C4-2B (cell line): ENCODE data around the gene GPR137.

Experiments used
- H3K27ac ChIP-seq: fragments of 450-650 bp; 2 replicates; pipeline ENCODE4 v1.5.1; 2017
- CTCF ChIP-seq: fragments of 450-650 bp; conservative IDR thresholded peaks from 2 replicates; pipeline ENCODE4 v1.5.1; 2017; ENCODE audit warnings: mild to moderate bottlenecking
- ZFX ChIP-seq: fragments of 450-650 bp; IDR thresholded peaks from 2 replicates; pipeline ENCODE4 v1.6.1; 2017

Gene GPR137

GRCh38 chr11:64276653-64277431 lies 8.8 kb upstream of the GPR137 start:
- TF ChIP-seq CTCF: no peak
- TF ChIP-seq ZFX: no peak
- no peak overlapping the region for H3K27ac ChIP-seq

GRCh38 chr11:64278576-64279190 lies 7.0 kb upstream of the GPR137 start:
- no peak overlapping the region for H3K27ac ChIP-seq

GRCh38 chr11:64281957-64282770 lies 3.5 kb upstream of the GPR137 start:
- TF ChIP-seq CTCF (no peak), ZFX (no peak)
- H3K27ac ChIP-seq: no peak overlapping the region

More at GRCh38 chr11:64278576-64279190, 7.0 kb upstream of the GPR137 start:
- TF ChIP-seq ZFX: no peak

- H3K27ac ChIP-seq: no peak overlapping the region
- TF ChIP-seq CTCF (no peak), ZFX (no peak)
Observed at GRCh38 chr11:64283092-64283491, 2.6 kb upstream of the GPR137 start.

- TF ChIP-seq ZFX (peak; percentile 63; the same call in 1 of the 2 replicates), CTCF (no peak)
- H3K27ac ChIP-seq: peak within 1 kb of the TSS; percentile 87
Observed at GRCh38 chr11:64284048-64284961, 1.3 kb upstream of the GPR137 start, which contains the start of gene BAD. BAD (minus strand) TSS chr11:64284665; CDS start chr11:64284368, 297 bp downstream.

- peak overlapping the region; percentile 87 for H3K27ac ChIP-seq
- TF ChIP-seq CTCF: no peak
- TF ChIP-seq ZFX: no peak
Observed at GRCh38 chr11:64285885-64286800, 495 bp downstream of the GPR137 start.
